GM21825 (cell line): ENCODE measurements around the gene MLF1.

Experiments used
- ATAC-seq: cut with Tn5 transposase; IDR thresholded peaks from one replicate; pipeline ENCODE4 v1.9.1; 2021; ENCODE audit warnings: mild to moderate bottlenecking, moderate library complexity; ENCODE audit not compliant: unreplicated experiment

The MLF1 gene

DNA sequence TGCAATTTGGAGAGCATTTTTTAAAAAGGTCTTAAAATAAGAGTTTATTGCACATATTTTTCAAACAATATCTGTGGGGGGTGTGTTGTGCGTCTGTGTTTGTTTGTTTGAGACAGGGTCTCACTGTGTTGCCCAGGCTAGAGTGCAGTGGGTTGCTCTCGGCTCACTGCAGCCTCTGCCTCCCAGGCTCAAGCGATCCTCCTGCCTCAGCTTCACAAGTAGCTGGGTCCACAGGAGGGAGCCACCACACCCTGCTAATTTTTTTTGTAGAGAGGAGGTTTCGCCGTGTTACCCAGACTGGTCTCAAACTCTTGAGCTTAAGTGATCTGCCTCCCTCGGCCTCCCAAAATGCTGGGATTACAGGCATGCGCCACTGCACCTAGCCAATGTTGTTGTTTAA, 2.7 kb downstream of the MLF1 start:
- ATAC-seq: no peak

GRCh38 chr3:158574646-158575045, 3.7 kb downstream of the MLF1 start:
- ATAC-seq: no peak

- no peak for ATAC-seq
Measured at GRCh38 chr3:158590223-158590622, 19.2 kb downstream of the MLF1 start.

GRCh38 chr3:158600787-158601186, 29.8 kb downstream of the MLF1 start:
- ATAC-seq: no peak

DNA sequence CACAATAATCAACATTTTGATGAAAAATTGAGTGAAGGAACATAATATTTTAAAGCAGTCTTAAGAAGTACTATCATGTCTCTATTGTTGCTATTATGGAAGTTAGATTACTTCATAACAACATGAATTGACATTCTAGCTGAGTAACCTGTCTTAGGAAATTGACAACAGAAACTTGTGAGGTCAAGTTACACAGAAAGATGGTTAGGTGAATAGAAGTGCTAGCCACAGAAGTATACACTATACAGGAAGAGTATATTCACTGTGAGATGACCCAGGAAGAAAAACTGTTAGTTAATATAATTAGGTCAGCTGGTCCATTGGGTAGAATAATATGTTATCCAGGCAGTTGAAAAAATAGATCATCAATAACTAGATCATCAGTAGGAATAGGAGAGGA, 31.2 kb downstream of the MLF1 start:
- no peak for ATAC-seq

DNA sequence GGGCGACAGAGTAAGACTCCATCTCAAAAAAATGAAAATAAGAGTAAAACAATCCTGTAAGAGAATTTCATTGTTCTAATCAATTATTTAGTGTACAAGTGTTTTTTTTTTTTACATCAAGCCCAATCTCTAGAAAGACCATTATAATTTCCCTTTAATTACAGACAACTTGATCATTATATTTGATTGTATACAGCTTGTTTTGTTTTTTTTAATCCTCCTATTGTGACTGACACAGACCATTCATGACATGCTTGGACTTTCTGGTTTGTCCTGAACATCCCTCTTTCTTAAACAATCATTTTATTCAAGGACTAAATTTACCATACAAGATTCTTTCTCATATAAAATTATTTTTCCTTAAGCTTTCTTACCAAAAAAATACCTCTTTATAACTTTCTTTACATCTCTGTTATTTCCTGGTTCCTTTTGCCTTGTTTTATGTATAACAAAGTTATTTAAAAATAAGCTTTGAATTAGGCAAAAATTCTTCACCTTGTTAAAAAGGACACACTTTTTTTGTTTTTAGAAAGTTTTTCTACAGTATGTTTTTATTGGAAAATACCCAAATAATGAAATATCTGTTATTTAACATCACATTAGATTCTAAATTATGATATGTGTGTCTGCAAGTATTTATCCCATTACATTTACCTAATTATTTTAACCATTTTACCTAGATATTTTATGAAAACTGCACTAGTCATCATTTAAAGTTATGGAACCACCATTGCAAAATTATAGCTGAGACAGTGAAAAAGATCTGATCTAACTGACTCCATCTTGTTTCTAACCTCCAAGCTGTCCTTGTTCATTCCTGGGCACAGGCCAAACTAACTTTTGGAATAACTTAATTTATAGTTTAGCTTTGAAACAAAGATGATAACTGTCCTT, 47.2 kb downstream of the MLF1 start:
- no peak for ATAC-seq

DNA sequence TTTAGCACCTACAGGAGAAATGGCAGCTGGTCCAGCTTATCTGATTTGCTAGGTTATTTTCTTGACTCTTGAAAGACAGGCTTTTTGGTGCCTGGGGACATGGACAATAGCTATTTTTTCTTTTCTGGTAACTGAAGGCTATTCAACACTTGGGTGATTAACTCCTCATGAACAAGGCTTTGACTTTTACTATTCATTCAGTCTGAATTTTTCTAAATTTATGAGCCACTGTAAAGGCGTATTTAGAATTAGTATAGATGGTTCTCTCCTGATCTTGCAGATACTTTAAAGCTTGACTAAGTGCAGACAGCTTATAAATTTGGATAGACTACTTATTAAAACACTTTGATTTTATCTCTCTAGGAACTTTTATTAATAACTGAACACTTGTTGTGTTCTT, 54.9 kb downstream of the MLF1 start:
- ATAC-seq: no peak

DNA sequence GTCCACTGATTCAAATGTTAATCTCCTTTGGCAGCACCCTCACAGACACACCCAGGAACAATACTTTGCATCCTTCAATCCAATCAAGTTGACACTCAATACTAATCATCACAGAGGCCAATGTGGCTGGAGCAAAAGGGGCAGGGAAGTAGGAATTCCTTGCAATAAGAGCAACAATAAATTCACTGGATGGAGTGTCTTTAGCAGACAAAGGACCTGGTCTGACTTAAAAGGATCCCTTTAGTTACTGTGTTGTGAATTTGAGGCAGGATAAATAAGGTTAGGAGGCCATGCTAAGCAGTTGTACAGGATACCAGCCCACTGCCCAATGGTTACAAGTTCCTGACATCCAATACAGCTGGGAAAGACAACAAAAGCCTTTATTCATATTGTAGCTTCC, 61.0 kb downstream of the MLF1 start:
- no peak for ATAC-seq

DNA sequence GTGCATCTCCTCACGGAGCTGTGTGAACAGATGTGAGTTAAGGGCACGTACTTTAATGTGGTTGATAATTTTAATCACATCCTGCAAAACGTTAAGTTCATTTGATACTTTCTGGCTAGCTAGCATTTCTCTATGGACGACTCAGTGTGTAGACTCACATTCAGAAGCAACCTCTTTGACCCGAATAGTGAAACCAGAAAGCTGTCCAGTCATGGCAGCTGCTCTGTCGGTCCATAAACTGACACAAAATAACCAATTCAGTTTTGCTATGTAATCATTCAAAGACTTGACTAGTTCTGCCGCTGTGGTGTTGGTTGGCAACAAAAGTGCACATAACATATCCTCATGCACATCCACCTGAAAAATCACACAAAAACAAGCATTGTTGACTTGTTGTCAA, 69.7 kb downstream of the MLF1 start:
- ATAC-seq: no peak

DNA sequence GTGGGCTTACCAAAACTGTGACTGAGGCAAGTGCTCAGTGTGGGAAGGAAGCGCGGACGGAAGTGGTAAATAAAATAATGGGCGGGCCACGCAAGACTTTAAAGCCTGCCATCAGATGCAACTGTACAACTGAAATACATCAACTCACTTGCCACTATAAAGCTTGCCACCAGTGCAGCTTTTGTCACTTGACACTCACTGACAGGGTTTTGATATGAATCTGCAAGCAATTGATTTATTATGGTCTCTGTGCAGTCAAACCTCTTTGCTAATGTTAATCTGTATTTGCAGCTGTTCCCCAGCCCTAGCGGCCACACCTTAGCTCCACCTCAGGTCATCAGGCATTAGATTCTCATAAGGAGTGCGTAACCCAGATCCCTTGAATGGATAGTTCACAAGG, 71.0 kb downstream of the MLF1 start:
- no peak for ATAC-seq

DNA sequence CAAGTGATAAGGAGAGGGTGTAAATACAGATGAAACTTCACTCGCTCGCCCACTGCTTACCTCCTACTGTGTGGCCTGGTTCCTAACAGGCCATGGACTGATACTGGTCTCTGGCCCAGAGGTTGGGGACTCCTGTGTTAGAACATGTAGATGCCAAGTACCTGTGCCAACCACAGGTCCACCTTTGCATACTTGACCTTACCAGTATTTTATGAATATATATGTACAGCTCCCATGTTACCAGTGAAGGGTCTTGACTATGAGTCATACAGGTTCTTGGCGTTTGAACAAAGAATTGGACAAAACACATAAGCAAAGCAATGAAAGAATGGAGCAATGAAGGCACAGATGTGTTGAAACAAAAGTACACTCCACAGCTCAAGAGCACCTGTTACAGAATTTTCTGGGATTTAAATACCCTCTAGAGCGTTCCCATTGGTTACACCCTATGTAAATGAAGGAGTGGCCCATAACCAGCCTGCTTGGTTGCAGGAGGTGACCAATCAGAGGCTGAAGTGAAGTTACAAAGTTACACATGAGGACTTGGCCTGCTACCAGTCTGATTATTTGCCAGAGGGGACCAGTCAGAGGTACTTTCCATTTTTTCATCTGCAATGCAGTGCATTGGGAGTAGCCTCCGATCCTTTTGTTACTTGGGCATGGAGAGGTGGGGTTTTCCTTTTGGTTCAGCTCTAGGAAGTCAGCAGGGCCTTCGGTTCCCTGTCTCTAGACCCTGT, 71.6 kb downstream of the MLF1 start:
- ATAC-seq: no peak

- peak; percentile 99 for ATAC-seq
Measured at GRCh38 chr3:158644345-158644908, 73.4 kb downstream of the MLF1 start, which contains the start of gene GFM1. Gene GFM1 (plus strand): TSS chr3:158644527. CDS start chr3:158644635, 108 bp downstream.

GRCh38 chr3:158649791-158650190, 78.8 kb downstream of the MLF1 start:
- ATAC-seq: no peak

GRCh38 chr3:158651192-158651591, 80.2 kb downstream of the MLF1 start:
- ATAC-seq: no peak

DNA sequence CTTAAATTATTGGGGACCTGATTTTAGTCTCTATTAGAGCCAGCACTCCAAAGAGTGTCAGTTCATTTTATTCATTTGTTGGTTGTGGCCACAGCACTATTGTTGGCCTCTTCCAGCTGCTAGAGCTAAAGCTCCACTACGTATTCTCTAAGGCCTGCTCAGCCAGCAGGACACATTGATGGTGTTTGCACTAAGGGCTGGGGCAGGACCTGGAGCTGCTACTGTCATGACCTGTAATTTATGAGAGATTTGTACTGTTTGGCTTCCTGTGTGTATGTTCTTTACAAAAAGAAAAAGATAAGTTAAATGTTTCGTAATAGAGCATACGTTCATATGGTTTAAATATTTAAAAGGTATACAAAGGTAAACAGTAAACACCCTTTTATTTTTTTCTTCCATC, 81.5 kb downstream of the MLF1 start:
- no peak for ATAC-seq
